ENCODE measurements around the gene CNIH3.

The CNIH3 gene

GRCh38 chr1:224607188-224608148 lies 8.6 kb upstream of the CNIH3 start:
- in situ Hi-C loops (cut with HindIII; ENCODE audit: low pct_ligation_motif_present, low pct_unique_long_range_greater_than_20kb, low sequenced_read_pairs) = no loop called here
- DNase-seq = no peak

GRCh38 chr1:224609333-224609732 lies 6.8 kb upstream of the CNIH3 start:
- in situ Hi-C loops (cut with HindIII; ENCODE audit: low pct_ligation_motif_present, low pct_unique_long_range_greater_than_20kb, low sequenced_read_pairs) = no loop called here
- DNase-seq = no peak

GRCh38 chr1:224612246-224612645 lies 3.9 kb upstream of the CNIH3 start:
- no peak for DNase-seq
- in situ Hi-C loops (cut with HindIII; ENCODE audit: low pct_ligation_motif_present, low pct_unique_long_range_greater_than_20kb, low sequenced_read_pairs) = no loop called here

- in situ Hi-C loops (cut with HindIII; ENCODE audit: low pct_ligation_motif_present, low pct_unique_long_range_greater_than_20kb, low sequenced_read_pairs) = no loop called here
- no peak for DNase-seq
These were observed 2.6 kb upstream of the CNIH3 start for GRCh38 chr1:224613486-224613885.

GRCh38 chr1:224616756-224617409 lies 766 bp downstream of the CNIH3 start:
- in situ Hi-C loops (cut with HindIII; ENCODE audit: low pct_ligation_motif_present, low pct_unique_long_range_greater_than_20kb, low sequenced_read_pairs) = no loop called here
- DNase-seq = no peak

- DNase-seq = no peak
- in situ Hi-C loops (cut with HindIII; ENCODE audit: low pct_ligation_motif_present, low pct_unique_long_range_greater_than_20kb, low sequenced_read_pairs) = no loop called here
These were observed 1.6 kb downstream of the CNIH3 start for GRCh38 chr1:224617410-224618355.

GRCh38 chr1:224619209-224619608 lies 3.1 kb downstream of the CNIH3 start:
- in situ Hi-C loops (cut with HindIII; ENCODE audit: low pct_ligation_motif_present, low pct_unique_long_range_greater_than_20kb, low sequenced_read_pairs) = no loop called here
- DNase-seq = no peak

- in situ Hi-C loops (cut with HindIII; ENCODE audit: low pct_ligation_motif_present, low pct_unique_long_range_greater_than_20kb, low sequenced_read_pairs) = no loop called here
- no peak for DNase-seq
These were observed 4.0 kb downstream of the CNIH3 start for GRCh38 chr1:224620105-224620504.

GRCh38 chr1:224621813-224622682 lies 5.9 kb downstream of the CNIH3 start:
- no peak for DNase-seq
- in situ Hi-C loops (cut with HindIII; ENCODE audit: low pct_ligation_motif_present, low pct_unique_long_range_greater_than_20kb, low sequenced_read_pairs) = no loop called here

- in situ Hi-C loops (cut with HindIII; ENCODE audit: low pct_ligation_motif_present, low pct_unique_long_range_greater_than_20kb, low sequenced_read_pairs) = no loop called here
- DNase-seq = no peak
These were observed 6.7 kb downstream of the CNIH3 start for GRCh38 chr1:224622831-224623230.

- DNase-seq = peak; percentile 79
- in situ Hi-C loops (cut with HindIII; ENCODE audit: low pct_ligation_motif_present, low pct_unique_long_range_greater_than_20kb, low sequenced_read_pairs) = no loop called here
These were observed 7.2 kb downstream of the CNIH3 start for GRCh38 chr1:224623310-224623714.

GRCh38 chr1:224623743-224624333 lies 7.7 kb downstream of the CNIH3 start:
- in situ Hi-C loops (cut with HindIII; ENCODE audit: low pct_ligation_motif_present, low pct_unique_long_range_greater_than_20kb, low sequenced_read_pairs) = no loop called here
- peak; percentile 97 for DNase-seq

GRCh38 chr1:224624432-224624831 lies 8.3 kb downstream of the CNIH3 start:
- DNase-seq = no peak
- in situ Hi-C loops (cut with HindIII; ENCODE audit: low pct_ligation_motif_present, low pct_unique_long_range_greater_than_20kb, low sequenced_read_pairs) = no loop called here

- in situ Hi-C loops (cut with HindIII; ENCODE audit: low pct_ligation_motif_present, low pct_unique_long_range_greater_than_20kb, low sequenced_read_pairs) = no loop called here
- no peak for DNase-seq
These were observed 9.9 kb downstream of the CNIH3 start for GRCh38 chr1:224626042-224626441.

GRCh38 chr1:224629965-224630364 lies 13.8 kb downstream of the CNIH3 start:
- no peak for DNase-seq
- in situ Hi-C loops (cut with HindIII; ENCODE audit: low pct_ligation_motif_present, low pct_unique_long_range_greater_than_20kb, low sequenced_read_pairs) = no loop called here

- DNase-seq = no peak
- in situ Hi-C loops (cut with HindIII; ENCODE audit: low pct_ligation_motif_present, low pct_unique_long_range_greater_than_20kb, low sequenced_read_pairs) = no loop called here
These were observed 15.5 kb downstream of the CNIH3 start for GRCh38 chr1:224631462-224632115.

GRCh38 chr1:224632381-224632871 lies 16.3 kb downstream of the CNIH3 start:
- peak; percentile 37 for DNase-seq
- in situ Hi-C loops (cut with HindIII; ENCODE audit: low pct_ligation_motif_present, low pct_unique_long_range_greater_than_20kb, low sequenced_read_pairs) = no loop called here

All from ACHN (cell line).